ENCODE results near the gene PDHX.

PDHX gene

GRCh38 chr11:35039076-35039475, 122.7 kb downstream of the PDHX start:
- Histone ChIP-seq H3K4me3 (ENCODE audit: low read length) (no peak overlapping the region), H3K27ac (ENCODE audit: low read depth, low read length) (no peak overlapping the region), H3K36me3 (ENCODE audit: control insufficient read depth, insufficient read depth, low read length) (no peaks in the 10 kb centered on the region), H3K4me1 (ENCODE audit: control insufficient read depth, insufficient read depth, low read length) (peaks cover 18% of the 10 kb centered on the region), H3K27me3 (ENCODE audit: control insufficient read depth, insufficient read depth, low read length) (no peaks in the 10 kb centered on the region), H3K9ac (ENCODE audit: low read length) (no peak overlapping the region)

- Histone ChIP-seq H3K27ac (ENCODE audit: low read depth, low read length) (no peak overlapping the region), H3K4me1 (ENCODE audit: control insufficient read depth, insufficient read depth, low read length) (peaks cover 20% of the 10 kb centered on the region), H3K36me3 (ENCODE audit: control insufficient read depth, insufficient read depth, low read length) (no peaks in the 10 kb centered on the region), H3K27me3 (ENCODE audit: control insufficient read depth, insufficient read depth, low read length) (no peaks in the 10 kb centered on the region), H3K4me3 (ENCODE audit: low read length) (no peak overlapping the region), H3K9ac (ENCODE audit: low read length) (no peak overlapping the region)
Observed at GRCh38 chr11:35040221-35040942, 124.0 kb downstream of the PDHX start.

- no peaks in the 10 kb centered on the region for H3K27me3 ChIP-seq (ENCODE audit: control insufficient read depth, insufficient read depth, low read length)
- no peaks in the 10 kb centered on the region for H3K36me3 ChIP-seq (ENCODE audit: control insufficient read depth, insufficient read depth, low read length)
- no peak overlapping the region for H3K4me3 ChIP-seq (ENCODE audit: low read length)
- no peak overlapping the region for H3K9ac ChIP-seq (ENCODE audit: low read length)
- H3K27ac ChIP-seq (ENCODE audit: low read depth, low read length) = no peak overlapping the region
- peaks cover 20% of the 10 kb centered on the region for H3K4me1 ChIP-seq (ENCODE audit: control insufficient read depth, insufficient read depth, low read length)
Observed at GRCh38 chr11:35041070-35041554, 124.7 kb downstream of the PDHX start.

- Histone ChIP-seq H3K27me3 (ENCODE audit: control insufficient read depth, insufficient read depth, low read length) (no peaks in the 10 kb centered on the region), H3K36me3 (ENCODE audit: control insufficient read depth, insufficient read depth, low read length) (no peaks in the 10 kb centered on the region), H3K27ac (ENCODE audit: low read depth, low read length) (no peak overlapping the region), H3K9ac (ENCODE audit: low read length) (no peak overlapping the region), H3K4me3 (ENCODE audit: low read length) (no peak overlapping the region), H3K4me1 (ENCODE audit: control insufficient read depth, insufficient read depth, low read length) (peaks cover 16% of the 10 kb centered on the region)
Observed at GRCh38 chr11:35042224-35042623, 125.8 kb downstream of the PDHX start.

- no peaks in the 10 kb centered on the region for H3K36me3 ChIP-seq (ENCODE audit: control insufficient read depth, insufficient read depth, low read length)
- H3K27me3 ChIP-seq (ENCODE audit: control insufficient read depth, insufficient read depth, low read length) = no peaks in the 10 kb centered on the region
- H3K4me3 ChIP-seq (ENCODE audit: low read length) = no peak overlapping the region
- H3K9ac ChIP-seq (ENCODE audit: low read length) = no peak overlapping the region
- no peak overlapping the region for H3K27ac ChIP-seq (ENCODE audit: low read depth, low read length)
- H3K4me1 ChIP-seq (ENCODE audit: control insufficient read depth, insufficient read depth, low read length) = peaks cover 16% of the 10 kb centered on the region
Observed at GRCh38 chr11:35042913-35043312, 126.5 kb downstream of the PDHX start.

- no peaks in the 10 kb centered on the region for H3K36me3 ChIP-seq (ENCODE audit: control insufficient read depth, insufficient read depth, low read length)
- no peaks in the 10 kb centered on the region for H3K27me3 ChIP-seq (ENCODE audit: control insufficient read depth, insufficient read depth, low read length)
- no peak overlapping the region for H3K4me3 ChIP-seq (ENCODE audit: low read length)
- peak overlapping the region; percentile 19 for H3K27ac ChIP-seq (ENCODE audit: low read depth, low read length)
- peaks cover 16% of the 10 kb centered on the region for H3K4me1 ChIP-seq (ENCODE audit: control insufficient read depth, insufficient read depth, low read length)
- H3K9ac ChIP-seq (ENCODE audit: low read length) = no peak overlapping the region
Observed at GRCh38 chr11:35043936-35044335, 127.5 kb downstream of the PDHX start.

GRCh38 chr11:35045236-35045820, 128.9 kb downstream of the PDHX start:
- Histone ChIP-seq H3K4me1 (ENCODE audit: control insufficient read depth, insufficient read depth, low read length) (peaks cover 16% of the 10 kb centered on the region), H3K9ac (ENCODE audit: low read length) (no peak overlapping the region), H3K27ac (ENCODE audit: low read depth, low read length) (no peak overlapping the region), H3K27me3 (ENCODE audit: control insufficient read depth, insufficient read depth, low read length) (no peaks in the 10 kb centered on the region), H3K36me3 (ENCODE audit: control insufficient read depth, insufficient read depth, low read length) (no peaks in the 10 kb centered on the region), H3K4me3 (ENCODE audit: low read length) (peak overlapping the region; percentile 24)
